Liver (tissue), 9 donors: ENCODE results near the gene LMNTD2. TPM values are rescaled to one million over a fixed set of nuclear protein-coding genes. Genes with fewer than 3 reads are reported as not detected.
A peak's percentile ranks its signal among the peaks of the same experiment; 100 is the strongest.

Source experiments
- DNase-seq: peaks from one replicate; pipeline ENCODE4 v3.0.0-alpha.2; 2017; ENCODE audit warnings: low spot score
- H3K27ac ChIP-seq, 2 donors: one replicate each; pipeline ENCODE4 v1.7.0; 2013; ENCODE audit warnings: inconsistent platforms in 2 of 2, low read length in 2 of 2, control low read depth in 1 of 2, low read depth in 1 of 2, mild to moderate bottlenecking in 1 of 2
- H3K27me3 ChIP-seq, 4 donors: one replicate each; pipeline versions ENCODE4 v1.6.1 to v1.7.0; 2013; ENCODE audit warnings: low read length in 3 of 4, inconsistent platforms in 1 of 4, mild to moderate bottlenecking in 1 of 4, moderate library complexity in 1 of 4; ENCODE audit not compliant: control insufficient read depth in 4 of 4, insufficient read depth in 4 of 4
- H3K36me3 ChIP-seq, 4 donors: one replicate each; pipeline versions ENCODE4 v1.6.1 to v1.7.0; 2013; ENCODE audit warnings: low read length in 3 of 4, mild to moderate bottlenecking in 3 of 4, low read depth in 1 of 4, moderate library complexity in 1 of 4; ENCODE audit not compliant: control insufficient read depth in 4 of 4, insufficient read depth in 3 of 4
- H3K4me1 ChIP-seq, 4 donors: one replicate each; pipeline versions ENCODE4 v1.6.1 to v1.7.0; 2013; ENCODE audit warnings: low read length in 3 of 4, mild to moderate bottlenecking in 3 of 4, moderate library complexity in 1 of 4; ENCODE audit not compliant: control insufficient read depth in 4 of 4, insufficient read depth in 4 of 4
- H3K4me3 ChIP-seq, 3 donors: one replicate each; pipeline versions ENCODE4 v1.6.1 to v1.7.0; 2013; ENCODE audit warnings: low read length in 3 of 3, control low read depth in 1 of 3, low read depth in 1 of 3, mild to moderate bottlenecking in 1 of 3
- H3K9ac ChIP-seq, 2 donors: one replicate each; pipeline ENCODE4 v1.7.0; 2013; ENCODE audit warnings: low read length in 2 of 2, mild to moderate bottlenecking in 2 of 2, moderate library complexity in 2 of 2, control low read depth in 1 of 2, low read depth in 1 of 2
- H3K9me3 ChIP-seq, 4 donors: one replicate each; pipeline versions ENCODE4 v1.6.1 to v1.7.0; 2013; ENCODE audit warnings: low read length in 3 of 4; ENCODE audit not compliant: control insufficient read depth in 4 of 4
- ATF3 ChIP-seq: IDR thresholded peaks from 2 replicates; pipeline ENCODE4 v1.6.1; 2016; ENCODE audit warnings: antibody characterized with exemption
- CTCF ChIP-seq: fragments of 150-350 bp; IDR thresholded peaks from 2 replicates; pipeline ENCODE4 v1.5.1; 2017; ENCODE audit warnings: improper control_type of control experiment, low read depth, low read length; ENCODE audit not compliant: missing input control
- EGR1 ChIP-seq, 2 donors: IDR thresholded peaks; 2 replicates each; pipeline ENCODE4 v1.6.1; 2016 to 2018; ENCODE audit warnings: antibody characterized with exemption in 2 of 2, low read depth in 2 of 2
- FOXA1 ChIP-seq: IDR thresholded peaks from 2 replicates; pipeline ENCODE4 v1.6.1; 2016; ENCODE audit warnings: antibody characterized with exemption
- FOXA2 ChIP-seq: IDR thresholded peaks from 2 replicates; pipeline ENCODE4 v1.6.1; 2016; ENCODE audit warnings: antibody characterized with exemption
- GABPA ChIP-seq, 2 donors: IDR thresholded peaks in 1 of 2; conservative IDR thresholded peaks in 1 of 2; 2 replicates each; pipeline ENCODE4 v1.6.1; 2016; ENCODE audit warnings: antibody characterized with exemption in 2 of 2, mild to moderate bottlenecking in 1 of 2, moderate library complexity in 1 of 2
- HNF4A ChIP-seq, 2 donors: conservative IDR thresholded peaks; 2 replicates each; pipeline ENCODE4 v1.6.1; 2016; ENCODE audit warnings: antibody characterized with exemption in 2 of 2, mild to moderate bottlenecking in 2 of 2
- HNF4G ChIP-seq: IDR thresholded peaks from 2 replicates; pipeline ENCODE4 v1.6.1; 2016; ENCODE audit warnings: antibody characterized with exemption
- JUND ChIP-seq, 2 donors: IDR thresholded peaks; 2 replicates each; pipeline ENCODE4 v1.6.1; 2016; ENCODE audit warnings: antibody characterized with exemption in 2 of 2
- MAX ChIP-seq: IDR thresholded peaks from 2 replicates; pipeline ENCODE4 v1.6.1; 2016; ENCODE audit warnings: antibody characterized with exemption
- NR2F2 ChIP-seq: IDR thresholded peaks from 2 replicates; pipeline ENCODE4 v1.6.1; 2016; ENCODE audit warnings: antibody characterized with exemption
- RAD21 ChIP-seq, 2 donors: IDR thresholded peaks; 2 replicates each; pipeline ENCODE4 v1.6.1; 2016; ENCODE audit warnings: antibody characterized with exemption in 2 of 2, mild to moderate bottlenecking in 2 of 2
- REST ChIP-seq: IDR thresholded peaks from 2 replicates; pipeline ENCODE4 v1.6.1; 2016; ENCODE audit warnings: antibody characterized with exemption, mild to moderate bottlenecking
- RXRA ChIP-seq, 2 donors: IDR thresholded peaks; 2 replicates each; pipeline ENCODE4 v1.6.1; 2017 to 2018; ENCODE audit warnings: antibody characterized with exemption in 2 of 2, mild to moderate bottlenecking in 1 of 2
- YY1 ChIP-seq: IDR thresholded peaks from 2 replicates; pipeline ENCODE4 v1.6.1; 2016; ENCODE audit warnings: antibody characterized with exemption, mild to moderate bottlenecking
- ZBTB33 ChIP-seq: IDR thresholded peaks from 2 replicates; pipeline ENCODE4 v1.6.1; 2016; ENCODE audit warnings: antibody characterized with exemption
- WGBS: extraction: QIAGEN DNeasy Blood & Tissue Kit; methylation state at CpG from one replicate; pipeline ENCODE4 v1.1.7; 2013; 5-methylcytosine and 5-hydroxymethylcytosine counted together
- polyA plus RNA-seq, 2 donors: library from polyadenylated mRNA; stranded (reverse) in 1 of 2; unstranded in 1 of 2; fragments of 200-250 nt in 1 of 2; fragments of >200 nt in 1 of 2; fragmentation: Nextera tagmentation in 1 of 2; extraction: Ambion mirVana in 1 of 2; gene quantifications; one replicate each; pipeline versions ENCODE4 v1.2.1 to v1.2.3, GENCODE V29; 2013 to 2015
- total RNA-seq, 2 donors: library from RNA; depleted of rRNA; stranded (reverse); fragments of >200 nt; gene quantifications; one replicate each; pipeline ENCODE4 v1.2.3, GENCODE V29; 2014
- donor health status: healthy.
- donor health status: healthy.
- donor health status: healthy.
- donor health status: healthy.
- donor health status: healthy.

Gene LMNTD2
- total and polyA plus RNA-seq, 4 donors = 1.2 to 4.6 (median 2.3) TPM

GRCh38 chr11:537622-538430, 22.7 kb downstream of the LMNTD2 start:
- H3K27me3 ChIP-seq = no peaks in the 10 kb centered on the region
- no peak for DNase-seq
- H3K27ac ChIP-seq = no peak overlapping the region
- H3K36me3 ChIP-seq = peaks cover 0 to 5% (median under 1%) of the 10 kb centered on the region in 4 donors
- WGBS = 44% methylated on average over 19 of the region's 19 CpGs
- no peak for TF ChIP-seq CTCF
- TF ChIP-seq RXRA (IDR thresholded peaks at IDR 0.05) = no peak
- no peak for TF ChIP-seq HNF4A (conservative IDR thresholded peaks at IDR 0.05)
- no peak for TF ChIP-seq ZBTB33
- no peak for TF ChIP-seq NR2F2
- TF ChIP-seq FOXA2 = no peak
- TF ChIP-seq YY1 = no peak
- TF ChIP-seq JUND (IDR thresholded peaks at IDR 0.05) = no peak
- TF ChIP-seq HNF4G = no peak
- no peak for TF ChIP-seq ATF3
- no peak for TF ChIP-seq FOXA1
- no peak for TF ChIP-seq MAX
- TF ChIP-seq GABPA (IDR thresholded peaks at IDR 0.05 in 1 of 2, conservative IDR thresholded peaks at IDR 0.05 in 1 of 2) = no peak
- TF ChIP-seq RAD21 (IDR thresholded peaks at IDR 0.05) = no peak
- no peak for TF ChIP-seq EGR1 (IDR thresholded peaks at IDR 0.05; ENCODE audit: low read depth in 2 of 2)
- no peak for TF ChIP-seq REST
- no peak overlapping the region for H3K9ac ChIP-seq
- H3K4me1 ChIP-seq = peaks cover 8 to 34% (median 26%) of the 10 kb centered on the region in 4 donors
- H3K4me3 ChIP-seq = peak overlapping the region in 1 of 3 donors; percentile 37
- no peaks in the 10 kb centered on the region for H3K9me3 ChIP-seq
